ENCODE results near the gene LDHAL6A.

DNA sequence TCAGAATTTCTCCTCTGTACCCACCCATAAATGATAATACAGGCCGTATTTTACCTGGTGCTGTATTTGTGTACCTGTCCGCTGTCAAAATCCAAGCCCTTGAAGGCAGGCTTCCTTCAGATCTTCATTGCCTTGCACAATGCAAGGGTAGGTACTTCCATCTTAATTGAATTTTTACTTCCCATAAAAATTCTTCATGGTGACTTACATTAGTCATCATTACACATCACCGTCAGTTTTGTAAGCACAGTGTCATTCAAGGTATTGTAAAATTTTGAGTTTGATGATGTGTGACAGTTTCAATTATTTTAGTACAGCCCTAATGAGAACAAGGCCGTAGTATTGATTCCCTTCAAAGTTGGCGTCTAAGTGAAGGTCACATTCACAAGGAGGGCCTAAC is 71.9 kb downstream of the LDHAL6A start:
- no peak for TF ChIP-seq POLR2A (IDR thresholded peaks at IDR 0.05)
- TF ChIP-seq, protein P1, sequence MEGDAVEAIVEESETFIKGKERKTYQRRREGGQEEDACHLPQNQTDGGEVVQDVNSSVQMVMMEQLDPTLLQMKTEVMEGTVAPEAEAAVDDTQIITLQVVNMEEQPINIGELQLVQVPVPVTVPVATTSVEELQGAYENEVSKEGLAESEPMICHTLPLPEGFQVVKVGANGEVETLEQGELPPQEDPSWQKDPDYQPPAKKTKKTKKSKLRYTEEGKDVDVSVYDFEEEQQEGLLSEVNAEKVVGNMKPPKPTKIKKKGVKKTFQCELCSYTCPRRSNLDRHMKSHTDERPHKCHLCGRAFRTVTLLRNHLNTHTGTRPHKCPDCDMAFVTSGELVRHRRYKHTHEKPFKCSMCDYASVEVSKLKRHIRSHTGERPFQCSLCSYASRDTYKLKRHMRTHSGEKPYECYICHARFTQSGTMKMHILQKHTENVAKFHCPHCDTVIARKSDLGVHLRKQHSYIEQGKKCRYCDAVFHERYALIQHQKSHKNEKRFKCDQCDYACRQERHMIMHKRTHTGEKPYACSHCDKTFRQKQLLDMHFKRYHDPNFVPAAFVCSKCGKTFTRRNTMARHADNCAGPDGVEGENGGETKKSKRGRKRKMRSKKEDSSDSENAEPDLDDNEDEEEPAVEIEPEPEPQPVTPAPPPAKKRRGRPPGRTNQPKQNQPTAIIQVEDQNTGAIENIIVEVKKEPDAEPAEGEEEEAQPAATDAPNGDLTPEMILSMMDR (IDR thresholded peaks at IDR 0.05), result no peak

All from lower leg skin (tissue), 3 donors.